H9 (cell line): ENCODE results near the gene PKNOX2. TPM values are rescaled to one million over a fixed set of nuclear protein-coding genes. Genes with fewer than 3 reads are reported as not detected.

ENCODE experiments used
- DNase-seq: peaks from one replicate; pipeline ENCODE4 v3.0.0-alpha.2; 2017
- H2AFZ ChIP-seq: one replicate; pipeline ENCODE4 v1.6.1; 2013; ENCODE audit warnings: mild to moderate bottlenecking, low read length, control low read depth, moderate library complexity
- H2AK5ac ChIP-seq: 2 replicates; pipeline ENCODE4 v1.6.1; 2013; ENCODE audit warnings: low read length, control low read depth, mixed read lengths; ENCODE audit not compliant: insufficient read length
- H2BK120ac ChIP-seq: one replicate; pipeline ENCODE4 v1.6.1; 2013; ENCODE audit warnings: low read depth, mild to moderate bottlenecking, low read length, control low read depth, inconsistent platforms; ENCODE audit not compliant: poor library complexity, severe bottlenecking
- H2BK12ac ChIP-seq: 2 replicates; pipeline ENCODE4 v1.6.1; 2013; ENCODE audit warnings: low read length, control low read depth, mixed read lengths, low read depth; ENCODE audit not compliant: insufficient read length
- H2BK15ac ChIP-seq: 2 replicates; pipeline ENCODE4 v1.6.1; 2013; ENCODE audit warnings: low read depth, low read length, control low read depth
- H2BK20ac ChIP-seq: one replicate; pipeline ENCODE4 v1.6.1; 2013; ENCODE audit warnings: low read depth, mild to moderate bottlenecking, low read length, control low read depth, inconsistent platforms; ENCODE audit not compliant: poor library complexity, severe bottlenecking
- H2BK5ac ChIP-seq: 2 replicates; pipeline ENCODE4 v1.6.1; 2013; ENCODE audit warnings: low read length, control low read depth, mixed read lengths; ENCODE audit not compliant: insufficient read length
- H3K14ac ChIP-seq: 2 replicates; pipeline ENCODE4 v1.6.1; 2013; ENCODE audit warnings: low read length, control low read depth; ENCODE audit not compliant: insufficient read depth
- H3K18ac ChIP-seq: 2 replicates; pipeline ENCODE4 v1.6.1; 2013; ENCODE audit warnings: low read depth, mild to moderate bottlenecking, mixed read lengths, low read length, control low read depth; ENCODE audit not compliant: insufficient read length
- H3K23ac ChIP-seq: 2 replicates; pipeline ENCODE4 v1.6.1; 2013; ENCODE audit warnings: low read length, control low read depth, mixed read lengths, low read depth; ENCODE audit not compliant: insufficient read length
- H3K23me2 ChIP-seq: 2 replicates; pipeline ENCODE4 v1.6.1; 2013; ENCODE audit warnings: low read depth, mild to moderate bottlenecking, mixed read lengths, low read length, control low read depth; ENCODE audit not compliant: insufficient read length, poor library complexity, severe bottlenecking
- H3K27ac ChIP-seq: 2 replicates; pipeline ENCODE4 v1.5.1; 2013; ENCODE audit warnings: low read length, control low read depth, mixed read lengths, low read depth; ENCODE audit not compliant: insufficient read length
- H3K27me3 ChIP-seq: 2 replicates; pipeline ENCODE4 v1.6.1; 2013; ENCODE audit warnings: low read length, control low read depth, inconsistent platforms; ENCODE audit not compliant: insufficient read depth
- H3K4ac ChIP-seq: 2 replicates; pipeline ENCODE4 v1.6.1; 2013; ENCODE audit warnings: low read depth, mild to moderate bottlenecking, control low read depth, inconsistent platforms, low read length, moderate library complexity
- H3K4me1 ChIP-seq: 2 replicates; pipeline ENCODE4 v1.6.1; 2013; ENCODE audit warnings: low read length, control low read depth, inconsistent platforms; ENCODE audit not compliant: insufficient read depth
- H3K4me2 ChIP-seq: 2 replicates; pipeline ENCODE4 v1.6.1; 2013; ENCODE audit warnings: low read length, control low read depth, mixed read lengths; ENCODE audit not compliant: insufficient read length, insufficient read depth
- H3K56ac ChIP-seq: 2 replicates; pipeline ENCODE4 v1.6.1; 2013; ENCODE audit warnings: low read depth, mild to moderate bottlenecking, mixed read lengths, low read length, control low read depth; ENCODE audit not compliant: insufficient read length
- H3K79me1 ChIP-seq: 2 replicates; pipeline ENCODE4 v1.6.1; 2013; ENCODE audit warnings: low read depth, mild to moderate bottlenecking, moderate library complexity, low read length, control low read depth, inconsistent platforms; ENCODE audit not compliant: insufficient read depth, poor library complexity, severe bottlenecking
- H3K79me2 ChIP-seq: 2 replicates; pipeline ENCODE4 v1.6.1; 2013; ENCODE audit warnings: low read length, control low read depth, inconsistent platforms; ENCODE audit not compliant: insufficient read depth
- H3K9ac ChIP-seq: 2 replicates; pipeline ENCODE4 v1.6.1; 2013; ENCODE audit warnings: low read length, control low read depth, mixed read lengths; ENCODE audit not compliant: insufficient read length; ENCODE audit errors: extremely low read depth
- H3K9me3 ChIP-seq: one replicate; pipeline ENCODE4 v1.6.1; 2013; ENCODE audit warnings: low read depth, low read length, inconsistent platforms; ENCODE audit not compliant: control insufficient read depth
- H3T11ph ChIP-seq: one replicate; pipeline ENCODE4 v1.6.1; 2013; ENCODE audit warnings: mild to moderate bottlenecking, low read length, control low read depth, inconsistent platforms
- H4K20me1 ChIP-seq: one replicate; pipeline ENCODE4 v1.6.1; 2013; ENCODE audit not compliant: control insufficient read depth, insufficient read length, insufficient read depth
- H4K5ac ChIP-seq: 2 replicates; pipeline ENCODE4 v1.6.1; 2013; ENCODE audit warnings: low read depth, mild to moderate bottlenecking, mixed read lengths, low read length, control low read depth; ENCODE audit not compliant: insufficient read length
- H4K8ac ChIP-seq: replicated peaks from 2 replicates; pipeline ENCODE4 v1.6.1; 2013; ENCODE audit warnings: low read length, control low read depth, mixed read lengths, low read depth; ENCODE audit not compliant: insufficient read length
- H4K91ac ChIP-seq: 2 replicates; pipeline ENCODE4 v1.6.1; 2013; ENCODE audit warnings: low read depth, mild to moderate bottlenecking, moderate library complexity, mixed read lengths, low read length, control low read depth; ENCODE audit not compliant: insufficient read length
- H3K27ac Mint-ChIP-seq, 3 experiments: 2 replicates in 2 of 3; 3 replicates in 1 of 3; pipeline ENCODE4 v1.8.0; 2020 to 2021; ENCODE audit warnings: mixed read lengths in 3 of 3, mild to moderate bottlenecking in 1 of 3, moderate library complexity in 1 of 3
- H3K27me3 Mint-ChIP-seq: 2 replicates; pipeline ENCODE4 v1.8.0; 2021; ENCODE audit warnings: low read depth, mild to moderate bottlenecking, moderate library complexity, mixed read lengths
- H3K36me3 Mint-ChIP-seq, 3 experiments: 2 replicates in 2 of 3; 3 replicates in 1 of 3; pipeline ENCODE4 v1.8.0; 2020 to 2021; ENCODE audit warnings: low read depth in 3 of 3, mixed read lengths in 3 of 3; ENCODE audit not compliant: insufficient read depth in 1 of 3
- H3K4me1 Mint-ChIP-seq, 2 experiments: 2 replicates each; pipeline ENCODE4 v1.8.0; 2020; ENCODE audit warnings: mixed read lengths in 2 of 2
- H3K4me3 Mint-ChIP-seq, 2 experiments: 2 replicates in 1 of 2; 3 replicates in 1 of 2; pipeline ENCODE4 v1.8.0; 2020 to 2021; ENCODE audit warnings: mild to moderate bottlenecking in 2 of 2, mixed read lengths in 2 of 2, moderate library complexity in 1 of 2
- H3K9me3 Mint-ChIP-seq, 2 experiments: 2 replicates in 1 of 2; 3 replicates in 1 of 2; pipeline ENCODE4 v1.8.0; 2020; ENCODE audit warnings: mild to moderate bottlenecking in 2 of 2, mixed read lengths in 2 of 2, moderate library complexity in 1 of 2
- WGBS: extraction: QIAGEN DNeasy Blood & Tissue Kit; methylation state at CpG from one replicate; pipeline ENCODE4 v1.1.7; 2013; ENCODE audit warnings: missing lambda C conversion rate, low lambda C conversion rate, mixed read lengths; ENCODE audit not compliant: insufficient read length; ENCODE audit errors: extremely low coverage; 5-methylcytosine and 5-hydroxymethylcytosine counted together
- total RNA-seq: library from RNA; stranded (reverse); gene quantifications from 2 replicates; pipeline ENCODE4 v1.2.1, GENCODE V29; 2021
- TF ChIP-seq, protein P1 (sequence below): fragments of 200-600 bp; sonication (generic); conservative IDR thresholded peaks from 3 replicates; pipeline ENCODE4 v1.8.0; 2021; ENCODE audit warnings: antibody characterized with exemption, mild to moderate bottlenecking

Gene PKNOX2
- total RNA-seq, 1 experiment from 2014 or later = 1.3 TPM

DNA sequence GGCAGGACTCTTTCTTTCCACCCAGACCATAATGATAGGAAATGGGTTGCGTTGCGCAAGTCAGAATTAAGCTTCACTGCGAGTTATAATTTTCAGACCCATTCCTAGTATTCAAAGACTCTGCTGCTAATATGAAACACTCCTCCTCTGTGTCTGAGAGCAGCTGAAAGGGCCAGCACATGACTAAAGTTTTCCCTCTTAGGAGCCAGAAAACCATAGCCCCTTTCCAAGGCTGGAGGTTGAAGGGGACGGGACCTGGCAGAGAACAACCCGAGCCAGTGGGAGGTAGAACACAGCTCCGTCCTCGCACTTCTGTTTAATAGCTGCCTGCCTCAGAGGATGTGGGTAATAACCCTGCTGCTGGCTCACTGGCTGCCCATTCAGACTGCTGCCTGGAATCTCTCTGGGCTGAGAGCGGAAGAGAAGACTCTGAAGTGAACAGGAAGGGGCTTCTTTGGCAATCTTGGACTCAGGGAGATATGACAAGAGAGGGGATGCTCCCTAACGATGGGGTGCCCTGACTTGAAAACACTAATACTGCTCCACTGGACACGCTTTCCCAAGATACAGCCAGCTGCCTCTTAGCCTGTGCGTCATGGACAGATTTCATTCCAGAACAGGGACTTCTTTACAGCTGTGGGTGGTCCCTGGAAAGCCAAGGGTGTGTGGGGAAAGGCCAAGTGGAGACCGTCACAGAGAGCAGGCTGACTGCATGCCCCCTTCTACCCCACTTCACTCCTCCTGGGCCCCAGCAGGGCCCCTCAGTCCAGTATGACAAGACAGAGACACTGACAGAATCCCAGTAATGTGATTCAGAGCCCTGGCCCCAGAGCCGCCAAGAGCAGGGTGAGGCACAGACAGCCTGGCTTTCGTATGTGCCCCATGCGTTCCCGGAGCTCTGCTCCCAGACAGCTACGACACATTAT, 174.6 kb downstream of the PKNOX2 start:
- WGBS = no CpG with 5 or more reads among the region's 17 CpGs
- Histone ChIP-seq H3K4ac (no peak overlapping the region), H3K9ac (no peak overlapping the region), H3K23ac (no peak overlapping the region), H2AK5ac (no peak overlapping the region), H2BK20ac (no peak overlapping the region), H2BK5ac (no peak overlapping the region), H4K20me1 (no peaks in the 10 kb centered on the region), H2BK120ac (no peak overlapping the region), H3K4me2 (no peak overlapping the region), H3K4me1 (no peaks in the 10 kb centered on the region), H4K5ac (no peak overlapping the region), H3K18ac (no peak overlapping the region), H3K9me3 (no peaks in the 10 kb centered on the region), H3K56ac (no peak overlapping the region), H3K14ac (no peak overlapping the region), H3K27ac (no peak overlapping the region), H3T11ph (no peak overlapping the region), H4K91ac (no peak overlapping the region), H3K27me3 (no peaks in the 10 kb centered on the region), H4K8ac (no peak overlapping the region), H3K23me2 (no peaks in the 10 kb centered on the region), H2BK12ac (no peak overlapping the region), H3K79me2 (no peaks in the 10 kb centered on the region), H3K79me1 (no peaks in the 10 kb centered on the region), H2AFZ (no peak overlapping the region), H2BK15ac (no peak overlapping the region)
- Mint-ChIP-seq H3K4me1 (peaks cover 19 to 31% of the 10 kb centered on the region in 2 experiments), H3K36me3 (no peaks in the 10 kb centered on the region), H3K27me3 (peaks cover 14% of the 10 kb centered on the region), H3K4me3 (no peak overlapping the region), H3K9me3 (no peaks in the 10 kb centered on the region), H3K27ac (no peak overlapping the region)
- TF ChIP-seq, protein P1, sequence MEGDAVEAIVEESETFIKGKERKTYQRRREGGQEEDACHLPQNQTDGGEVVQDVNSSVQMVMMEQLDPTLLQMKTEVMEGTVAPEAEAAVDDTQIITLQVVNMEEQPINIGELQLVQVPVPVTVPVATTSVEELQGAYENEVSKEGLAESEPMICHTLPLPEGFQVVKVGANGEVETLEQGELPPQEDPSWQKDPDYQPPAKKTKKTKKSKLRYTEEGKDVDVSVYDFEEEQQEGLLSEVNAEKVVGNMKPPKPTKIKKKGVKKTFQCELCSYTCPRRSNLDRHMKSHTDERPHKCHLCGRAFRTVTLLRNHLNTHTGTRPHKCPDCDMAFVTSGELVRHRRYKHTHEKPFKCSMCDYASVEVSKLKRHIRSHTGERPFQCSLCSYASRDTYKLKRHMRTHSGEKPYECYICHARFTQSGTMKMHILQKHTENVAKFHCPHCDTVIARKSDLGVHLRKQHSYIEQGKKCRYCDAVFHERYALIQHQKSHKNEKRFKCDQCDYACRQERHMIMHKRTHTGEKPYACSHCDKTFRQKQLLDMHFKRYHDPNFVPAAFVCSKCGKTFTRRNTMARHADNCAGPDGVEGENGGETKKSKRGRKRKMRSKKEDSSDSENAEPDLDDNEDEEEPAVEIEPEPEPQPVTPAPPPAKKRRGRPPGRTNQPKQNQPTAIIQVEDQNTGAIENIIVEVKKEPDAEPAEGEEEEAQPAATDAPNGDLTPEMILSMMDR = no peak
- no peak for DNase-seq
